Iris pigment epithelial cell (primary cell): Measurements from ENCODE around the gene CAPN14.

Source experiments
- DNase-seq: peaks from one replicate; pipeline ENCODE4 v3.0.0-alpha.2; 2011; ENCODE audit warnings: low read depth

The CAPN14 gene, protein sequence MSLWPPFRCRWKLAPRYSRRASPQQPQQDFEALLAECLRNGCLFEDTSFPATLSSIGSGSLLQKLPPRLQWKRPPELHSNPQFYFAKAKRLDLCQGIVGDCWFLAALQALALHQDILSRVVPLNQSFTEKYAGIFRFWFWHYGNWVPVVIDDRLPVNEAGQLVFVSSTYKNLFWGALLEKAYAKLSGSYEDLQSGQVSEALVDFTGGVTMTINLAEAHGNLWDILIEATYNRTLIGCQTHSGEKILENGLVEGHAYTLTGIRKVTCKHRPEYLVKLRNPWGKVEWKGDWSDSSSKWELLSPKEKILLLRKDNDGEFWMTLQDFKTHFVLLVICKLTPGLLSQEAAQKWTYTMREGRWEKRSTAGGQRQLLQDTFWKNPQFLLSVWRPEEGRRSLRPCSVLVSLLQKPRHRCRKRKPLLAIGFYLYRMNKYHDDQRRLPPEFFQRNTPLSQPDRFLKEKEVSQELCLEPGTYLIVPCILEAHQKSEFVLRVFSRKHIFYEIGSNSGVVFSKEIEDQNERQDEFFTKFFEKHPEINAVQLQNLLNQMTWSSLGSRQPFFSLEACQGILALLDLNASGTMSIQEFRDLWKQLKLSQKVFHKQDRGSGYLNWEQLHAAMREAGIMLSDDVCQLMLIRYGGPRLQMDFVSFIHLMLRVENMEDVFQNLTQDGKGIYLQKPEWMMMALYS

DNA sequence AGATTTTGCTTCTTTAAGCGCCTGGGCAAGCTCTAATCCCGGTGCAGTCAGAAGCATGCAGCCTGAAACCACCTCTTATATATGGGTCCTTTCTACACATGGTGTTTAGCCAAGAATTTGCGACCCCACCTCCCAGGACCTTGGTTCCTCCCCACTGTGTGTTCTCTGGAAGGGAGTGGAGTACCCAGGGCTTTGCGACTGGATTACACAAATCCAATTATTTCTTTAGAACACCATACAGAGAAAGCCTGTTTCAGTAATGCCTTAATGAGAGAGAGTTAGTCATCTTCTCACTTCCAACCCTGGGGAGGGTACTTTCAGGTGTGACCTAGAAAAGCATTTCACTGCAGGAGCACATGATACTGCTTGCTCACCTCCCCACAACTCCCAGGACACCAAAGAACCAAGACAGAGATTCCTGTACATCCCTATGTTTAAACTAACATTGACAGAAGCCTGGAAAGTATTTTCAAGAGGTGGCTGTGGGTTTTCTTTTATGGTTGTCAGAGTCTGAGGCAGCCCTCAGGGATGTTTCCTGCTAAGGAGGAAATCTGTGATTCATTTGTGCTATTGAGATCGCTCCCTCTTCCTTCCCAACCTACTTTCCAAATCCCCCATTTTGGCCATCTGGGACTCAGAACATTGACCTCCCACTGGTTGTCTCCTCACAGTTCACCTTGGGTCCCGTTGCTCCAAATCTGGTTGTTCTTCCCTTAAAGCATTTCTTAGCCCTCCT lies at the start of gene CAPN14:
TSS of gene CAPN14 (minus strand) at position 51 of the 736 bp plus-strand sequence. CDS start 12,068 bp downstream, outside the sequence.
- no peak for DNase-seq

DNA sequence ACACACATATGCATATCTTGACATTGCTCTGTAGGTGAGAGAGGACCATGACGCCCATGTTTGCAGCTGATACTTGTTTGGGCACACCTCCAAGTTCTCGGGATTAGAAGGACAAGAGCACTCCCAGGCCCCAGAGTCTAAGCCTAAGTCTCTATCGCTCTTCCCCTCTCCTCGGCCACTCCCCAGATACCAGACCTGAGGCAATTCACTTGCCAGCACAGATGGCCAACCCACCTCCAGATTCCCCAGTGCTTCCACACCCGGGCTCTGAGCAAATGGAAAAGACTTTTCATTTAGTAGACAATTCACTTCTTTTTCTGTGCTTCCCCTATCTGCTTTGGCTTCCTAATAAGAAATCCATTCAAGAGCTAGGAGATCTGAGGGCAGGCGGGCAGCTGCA lies 49.5 kb upstream of the CAPN14 start:
- no peak for DNase-seq

DNA sequence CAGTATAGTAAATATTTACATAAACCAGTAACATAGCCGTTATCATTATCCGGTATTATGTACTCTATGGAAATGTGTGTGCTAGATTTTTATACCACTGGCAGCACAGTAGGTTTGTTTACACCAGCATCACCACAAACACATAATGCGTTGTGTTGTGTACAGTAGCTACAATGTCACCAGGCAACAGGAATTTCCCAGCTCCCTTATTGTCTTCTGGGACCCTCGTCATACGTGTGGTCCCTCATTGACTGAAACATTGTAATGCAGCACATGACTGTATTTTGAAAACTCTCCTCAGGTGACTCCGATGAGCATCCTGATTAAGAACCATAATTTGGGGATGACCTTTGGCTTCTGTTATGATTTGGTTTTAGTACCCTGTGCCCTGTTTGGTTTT lies 47.9 kb upstream of the CAPN14 start:
- DNase-seq = no peak

- DNase-seq = no peak
These were observed 46.4 kb upstream of the CAPN14 start for GRCh38 chr2:31263636-31264190.

GRCh38 chr2:31260870-31261269 lies 43.6 kb upstream of the CAPN14 start:
- DNase-seq = no peak

GRCh38 chr2:31259075-31259474 lies 41.8 kb upstream of the CAPN14 start:
- no peak for DNase-seq

GRCh38 chr2:31258351-31258750 lies 41.0 kb upstream of the CAPN14 start:
- DNase-seq = no peak

- DNase-seq = no peak
These were observed 39.5 kb upstream of the CAPN14 start for GRCh38 chr2:31256611-31257382.

- DNase-seq = peak; percentile 17
These were observed 38.7 kb upstream of the CAPN14 start for GRCh38 chr2:31255911-31256571.

DNA sequence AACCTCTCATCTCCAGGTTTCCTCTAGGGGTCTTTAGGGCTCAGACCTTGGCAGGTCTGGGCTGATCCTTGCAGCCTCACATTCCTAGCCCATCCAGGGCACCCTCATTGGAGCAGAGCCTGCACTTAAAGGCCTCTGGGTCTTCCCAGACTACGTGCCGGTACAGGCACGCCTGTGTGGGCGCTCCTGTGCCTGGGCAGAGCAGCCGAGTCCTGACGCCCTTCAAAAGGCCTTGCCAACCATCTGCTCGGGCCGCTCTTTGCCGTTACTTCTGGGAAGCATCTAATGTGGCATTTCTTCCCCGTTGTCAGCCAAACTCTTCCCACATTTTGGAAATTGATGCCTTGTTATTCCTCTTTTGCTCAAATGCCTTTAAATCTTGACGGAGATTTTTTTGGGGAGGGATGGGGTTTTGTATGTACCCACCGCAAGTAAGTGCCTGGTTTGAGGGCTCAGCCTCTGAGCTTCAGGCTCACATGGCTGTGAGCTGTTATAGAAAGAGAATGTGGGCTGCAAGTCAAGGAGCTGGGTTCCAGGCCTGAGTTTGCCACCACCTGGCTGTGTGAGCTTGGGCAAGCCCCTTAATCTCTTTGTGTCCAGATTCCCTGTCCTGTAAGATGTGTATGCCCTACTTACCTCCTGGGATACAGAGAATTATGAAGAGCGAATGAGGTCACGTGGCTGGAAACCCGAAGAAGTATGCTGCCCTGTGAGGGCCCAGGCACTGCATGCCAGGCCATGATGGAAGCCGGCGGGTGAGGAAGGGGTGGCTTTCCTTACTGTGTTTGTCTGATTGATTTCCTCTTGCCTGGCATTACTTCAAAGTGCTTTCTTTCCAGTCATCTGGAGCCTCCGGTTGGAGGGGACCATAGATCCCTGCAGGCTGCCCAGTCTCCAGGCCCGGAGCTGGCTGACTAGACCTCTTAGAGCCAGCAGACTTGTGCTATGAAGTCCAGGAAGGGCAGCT lies 37.2 kb upstream of the CAPN14 start:
- no peak for DNase-seq

GRCh38 chr2:31253356-31254131 lies 36.2 kb upstream of the CAPN14 start:
- no peak for DNase-seq

DNA sequence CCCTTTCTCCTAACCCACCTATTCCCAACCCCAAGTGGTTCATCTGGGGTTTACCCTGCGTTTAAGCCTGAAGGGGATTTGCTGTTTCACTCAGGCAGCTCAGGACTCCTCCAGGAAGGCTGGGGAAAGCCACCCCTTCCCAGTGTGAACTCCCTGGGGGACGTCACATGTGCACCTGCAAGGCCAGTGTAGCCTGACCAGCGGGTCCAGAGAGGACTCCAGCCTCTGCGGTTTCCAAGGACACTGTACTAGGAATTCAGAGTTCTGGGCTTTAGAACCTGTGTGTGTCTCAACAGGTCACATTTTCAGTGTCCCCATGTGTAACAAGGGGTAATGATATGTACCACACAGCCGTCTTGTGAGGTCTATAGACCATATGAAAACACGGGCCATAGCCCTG lies 34.5 kb upstream of the CAPN14 start:
- DNase-seq = no peak

DNA sequence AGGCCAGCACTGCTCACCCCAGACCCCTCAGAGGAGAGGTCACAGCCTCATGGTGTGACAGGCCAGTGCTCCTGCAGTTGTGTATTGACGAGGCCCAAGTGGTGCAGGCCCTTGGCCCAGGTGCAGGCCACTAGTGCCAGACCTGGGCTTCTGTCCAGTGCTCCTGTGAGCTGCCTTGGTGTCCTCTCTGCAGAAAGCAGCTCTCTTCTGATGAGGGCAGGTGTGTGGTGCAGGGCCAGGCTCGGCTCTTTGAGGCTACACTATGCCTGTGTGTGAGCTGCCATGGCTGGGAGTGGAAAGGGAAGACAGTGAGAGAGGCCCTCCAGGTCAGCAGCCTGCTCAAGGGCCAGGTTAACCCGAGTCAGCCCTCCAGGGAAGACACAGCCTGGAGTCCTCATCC lies 33.7 kb upstream of the CAPN14 start:
- DNase-seq = no peak

- DNase-seq = no peak
These were observed 31.8 kb upstream of the CAPN14 start for GRCh38 chr2:31249009-31249690.

DNA sequence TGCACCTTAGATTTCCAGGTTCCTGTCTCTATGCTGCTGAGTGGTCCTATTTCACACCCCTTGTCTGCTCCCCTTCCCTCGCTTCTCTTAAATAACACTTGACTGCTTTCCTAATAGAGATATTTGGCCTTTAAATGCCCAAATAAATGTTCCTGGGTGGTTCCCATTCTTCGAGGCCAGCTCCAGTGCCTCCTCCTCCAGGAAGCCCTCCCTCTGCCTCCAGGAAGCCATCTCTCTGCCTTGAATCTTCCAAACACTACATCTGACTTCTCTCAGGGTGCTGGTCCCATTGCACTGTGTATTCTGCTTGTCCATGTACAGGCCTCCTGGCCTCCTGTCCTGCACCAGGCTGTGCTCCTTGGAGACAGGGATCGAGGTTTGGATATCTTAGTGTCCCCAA lies 30.8 kb upstream of the CAPN14 start:
- no peak for DNase-seq

- peak; percentile 35 for DNase-seq
These were observed 30.4 kb upstream of the CAPN14 start for GRCh38 chr2:31247711-31248110.

GRCh38 chr2:31246184-31246852 lies 29.0 kb upstream of the CAPN14 start:
- no peak for DNase-seq

GRCh38 chr2:31244101-31244500 lies 26.8 kb upstream of the CAPN14 start:
- no peak for DNase-seq
